ENCODE measurements around the gene AACS. TPM values are rescaled to one million over a fixed set of nuclear protein-coding genes. Genes with fewer than 3 reads are reported as not detected.

AACS gene
- total RNA-seq, 1 donor from 2014 or later, result 16.6 TPM

GRCh38 chr12:125120566-125120965 is 55.3 kb downstream of the AACS start:
- H3K9ac ChIP-seq, result no peak overlapping the region

GRCh38 chr12:125121106-125121505 is 55.9 kb downstream of the AACS start:
- no peak for DNase-seq (ENCODE audit: low spot score)
- Mint-ChIP-seq H3K9me3 (no peaks in the 10 kb centered on the region), H3K27ac (no peak overlapping the region), H3K27me3 (ENCODE audit: insufficient read depth, low read depth) (peaks cover 2% of the 10 kb centered on the region), H3K36me3 (peaks cover 25% of the 10 kb centered on the region), H3K4me3 (no peak overlapping the region), H3K4me1 (peaks cover 5% of the 10 kb centered on the region)
- H3K79me2 ChIP-seq (ENCODE audit: low read depth), result no peaks in the 10 kb centered on the region
- no peaks in the 10 kb centered on the region for H3K27me3 ChIP-seq
- no peak overlapping the region for H3K4me2 ChIP-seq
- no peaks in the 10 kb centered on the region for H3F3A ChIP-seq (ENCODE audit: low read depth)
- H3K9ac ChIP-seq, result no peak overlapping the region
- no peak overlapping the region for H3K4me3 ChIP-seq
- no peaks in the 10 kb centered on the region for H3K9me3 ChIP-seq (ENCODE audit: low read depth)
- no peak overlapping the region for H3K27ac ChIP-seq
- no peak for TF ChIP-seq EZH2 (IDR thresholded peaks at IDR 0.05)
- no peak for TF ChIP-seq CTCF (IDR thresholded peaks at IDR 0.05)
- TF ChIP-seq EZH2phosphoT487 (IDR thresholded peaks at IDR 0.05), result no peak
- H3K36me3 ChIP-seq, result no peaks in the 10 kb centered on the region
- H4K20me1 ChIP-seq (ENCODE audit: low read depth), result no peaks in the 10 kb centered on the region
- H3K4me1 ChIP-seq, result no peaks in the 10 kb centered on the region
- no peak overlapping the region for H2AFZ ChIP-seq (replicated peaks)

More at GRCh38 chr12:125120566-125120965, 55.3 kb downstream of the AACS start:
- Histone ChIP-seq H3K27ac (no peak overlapping the region), H3K4me1 (no peaks in the 10 kb centered on the region), H3K4me3 (no peak overlapping the region), H2AFZ (replicated peaks) (no peak overlapping the region), H3K4me2 (no peak overlapping the region), H3F3A (ENCODE audit: low read depth) (no peaks in the 10 kb centered on the region), H3K79me2 (ENCODE audit: low read depth) (no peaks in the 10 kb centered on the region), H3K9me3 (ENCODE audit: low read depth) (no peaks in the 10 kb centered on the region), H3K27me3 (no peaks in the 10 kb centered on the region), H3K36me3 (no peaks in the 10 kb centered on the region), H4K20me1 (ENCODE audit: low read depth) (no peaks in the 10 kb centered on the region)
- no peak overlapping the region for H3K27ac Mint-ChIP-seq
- TF ChIP-seq CTCF (IDR thresholded peaks at IDR 0.05), result no peak
- no peak for TF ChIP-seq EZH2phosphoT487 (IDR thresholded peaks at IDR 0.05)
- TF ChIP-seq EZH2 (IDR thresholded peaks at IDR 0.05), result no peak
- H3K4me1 Mint-ChIP-seq, result peaks cover 7% of the 10 kb centered on the region
- no peak overlapping the region for H3K4me3 Mint-ChIP-seq
- no peaks in the 10 kb centered on the region for H3K9me3 Mint-ChIP-seq
- no peak for DNase-seq (ENCODE audit: low spot score)
- H3K27me3 Mint-ChIP-seq (ENCODE audit: insufficient read depth, low read depth), result peaks cover 2% of the 10 kb centered on the region
- H3K36me3 Mint-ChIP-seq, result peaks cover 25% of the 10 kb centered on the region

GRCh38 chr12:125122668-125123067 is 57.4 kb downstream of the AACS start:
- Histone ChIP-seq H3K9me3 (ENCODE audit: low read depth) (no peaks in the 10 kb centered on the region), H3K4me3 (no peak overlapping the region), H4K20me1 (ENCODE audit: low read depth) (no peaks in the 10 kb centered on the region), H3K36me3 (no peaks in the 10 kb centered on the region), H3K27me3 (no peaks in the 10 kb centered on the region), H3K4me2 (no peak overlapping the region), H3K4me1 (no peaks in the 10 kb centered on the region), H2AFZ (replicated peaks) (no peak overlapping the region), H3K9ac (no peak overlapping the region), H3K27ac (no peak overlapping the region), H3K79me2 (ENCODE audit: low read depth) (no peaks in the 10 kb centered on the region), H3F3A (ENCODE audit: low read depth) (no peaks in the 10 kb centered on the region)
- H3K27ac Mint-ChIP-seq, result no peak overlapping the region
- H3K9me3 Mint-ChIP-seq, result no peaks in the 10 kb centered on the region
- peaks cover 6% of the 10 kb centered on the region for H3K4me1 Mint-ChIP-seq
- H3K4me3 Mint-ChIP-seq, result no peak overlapping the region
- TF ChIP-seq CTCF (IDR thresholded peaks at IDR 0.05) (peak; percentile 43), EZH2 (IDR thresholded peaks at IDR 0.05) (no peak), EZH2phosphoT487 (IDR thresholded peaks at IDR 0.05) (no peak)
- DNase-seq (ENCODE audit: low spot score), result peak; percentile 50
- H3K36me3 Mint-ChIP-seq, result peaks cover 25% of the 10 kb centered on the region
- H3K27me3 Mint-ChIP-seq (ENCODE audit: insufficient read depth, low read depth), result peaks cover 2% of the 10 kb centered on the region

All from neural progenitor cell (in vitro differentiated cells).